Activated effector memory CD4-positive, alpha-beta T cell treated with anti-CD3 and anti-CD28 coated beads, Interleukin-2, amount 50 U/mL, for 16 hours (primary cell): ENCODE results near the gene AIFM3.
"Not testable (repeated sequence)": the region's sequence is repeated elsewhere in the genome, so short reads cannot be mapped to it uniquely, and the experiment has no call there.

Experiments used
- DNase-seq: peaks from one replicate; pipeline ENCODE4 v3.0.0-alpha.2; 2020

AIFM3 gene

GRCh38 chr22:20966883-20967696 is at the start of gene AIFM3:
AIFM3 (plus strand) TSS chr22:20967255; CDS start chr22:20967945, 690 bp downstream.
- no peak for DNase-seq

GRCh38 chr22:20918663-20919218 is 48.3 kb upstream of the AIFM3 start:
- no peak for DNase-seq

GRCh38 chr22:20919718-20920117 is 47.3 kb upstream of the AIFM3 start:
- DNase-seq = no peak

GRCh38 chr22:20920881-20921203 is 46.2 kb upstream of the AIFM3 start:
- no peak for DNase-seq

GRCh38 chr22:20922141-20922751 is 44.8 kb upstream of the AIFM3 start:
- no peak for DNase-seq

GRCh38 chr22:20926243-20926642 is 40.8 kb upstream of the AIFM3 start:
- DNase-seq = no peak

- DNase-seq = no peak
Observed at GRCh38 chr22:20927940-20928572, 39.0 kb upstream of the AIFM3 start.

- no peak for DNase-seq
Observed at GRCh38 chr22:20928573-20928967, 38.5 kb upstream of the AIFM3 start.

GRCh38 chr22:20930004-20930403 is 37.1 kb upstream of the AIFM3 start:
- no peak for DNase-seq

- DNase-seq = not testable (repeated sequence)
Observed at GRCh38 chr22:20930435-20930834, 36.6 kb upstream of the AIFM3 start.

- no peak for DNase-seq
Observed at GRCh38 chr22:20931126-20931654, 35.9 kb upstream of the AIFM3 start.

GRCh38 chr22:20933910-20934309 is 33.1 kb upstream of the AIFM3 start:
- DNase-seq = no peak

GRCh38 chr22:20935049-20935448 is 32.0 kb upstream of the AIFM3 start:
- not testable (repeated sequence) for DNase-seq

GRCh38 chr22:20935780-20936539 is 31.1 kb upstream of the AIFM3 start:
- DNase-seq = not testable (repeated sequence)

GRCh38 chr22:20937031-20937793 is 29.8 kb upstream of the AIFM3 start:
- DNase-seq = no peak

GRCh38 chr22:20937794-20938671 is 29.0 kb upstream of the AIFM3 start:
- DNase-seq = no peak

GRCh38 chr22:20939457-20940185 is 27.4 kb upstream of the AIFM3 start:
- not testable (repeated sequence) for DNase-seq

GRCh38 chr22:20940186-20940651 is 26.8 kb upstream of the AIFM3 start:
- no peak for DNase-seq

- DNase-seq = no peak
Observed at GRCh38 chr22:20940904-20941385, 26.1 kb upstream of the AIFM3 start.
